Right kidney (tissue), 1 donor: ENCODE results near the gene MAPKAP1.

Source experiments
- DNase-seq: peaks from one replicate; pipeline ENCODE4 v3.0.0-alpha.2; 2016

MAPKAP1 gene

DNA sequence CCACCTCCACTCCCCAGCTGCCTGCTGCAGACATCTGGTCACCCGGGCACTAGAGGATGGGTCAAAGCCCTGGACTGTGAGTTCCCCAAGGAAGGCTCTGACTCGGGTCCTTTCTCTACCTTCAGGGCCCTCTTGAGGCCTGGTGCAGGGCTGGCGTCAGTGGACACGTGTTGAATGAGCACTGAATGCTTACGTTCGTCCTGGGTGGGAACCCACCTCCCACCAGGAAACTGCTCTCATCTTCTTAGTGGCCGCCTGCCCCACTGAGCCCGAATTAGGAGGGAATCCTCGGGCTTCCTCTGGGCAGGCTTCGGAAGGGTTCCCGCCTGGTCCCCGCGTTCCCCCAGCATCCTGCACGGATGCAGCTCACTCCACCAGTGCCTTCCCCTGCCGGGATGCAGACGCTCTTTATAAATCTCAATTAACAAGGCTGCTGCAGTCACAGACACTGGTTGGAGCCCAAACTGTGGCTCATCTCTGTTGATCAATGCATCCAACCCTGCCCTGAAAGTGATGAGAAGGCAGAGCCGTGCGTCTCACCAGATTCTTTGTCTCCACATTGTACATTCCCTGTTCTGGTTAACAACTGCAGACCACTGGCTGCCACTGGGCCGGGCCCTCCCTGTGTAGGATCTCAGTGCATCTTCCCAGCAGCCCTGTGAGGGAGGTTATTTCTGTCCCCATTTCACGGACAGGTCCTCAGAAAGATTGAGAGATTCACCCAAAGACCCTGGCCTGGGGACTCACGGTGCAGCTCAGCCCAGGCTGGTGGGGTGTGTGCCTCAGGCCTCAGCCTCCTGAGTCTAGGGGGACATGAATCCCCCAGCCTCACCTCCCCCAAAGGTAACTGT is 276.6 kb downstream of the MAPKAP1 start:
- DNase-seq = peak; percentile 9

DNA sequence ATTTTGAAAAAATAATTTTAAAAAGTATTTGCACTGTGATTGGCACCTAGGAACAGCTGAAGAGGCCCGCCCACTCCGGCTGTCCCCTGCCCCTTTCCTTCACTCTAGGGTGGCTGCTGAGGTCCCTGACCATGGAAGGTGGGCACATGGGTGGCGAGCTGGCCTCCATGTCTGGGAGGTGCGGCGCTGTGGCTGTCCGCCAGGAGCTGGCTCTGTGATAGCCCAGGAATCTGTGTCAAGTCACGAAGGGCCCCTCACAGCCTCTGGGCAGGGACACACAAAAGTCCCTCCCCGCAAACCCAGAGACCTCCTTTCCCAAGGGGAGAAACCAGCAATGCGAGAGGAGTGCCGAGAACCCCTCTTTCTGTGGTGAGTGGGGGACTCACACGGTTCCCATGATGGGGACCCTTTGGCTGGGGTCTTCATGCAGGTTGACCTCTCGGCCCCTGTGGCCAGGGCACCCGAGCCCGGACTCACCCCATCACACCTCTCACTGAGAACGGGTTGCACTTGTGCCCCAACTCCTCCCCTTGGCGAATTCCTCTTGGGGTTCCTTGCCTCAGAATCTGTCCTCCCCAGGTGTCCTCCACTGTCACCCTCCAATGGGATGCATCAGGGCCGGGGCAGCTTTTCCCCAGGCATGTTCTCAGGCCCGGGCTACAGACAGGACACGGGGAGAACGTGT is 277.4 kb downstream of the MAPKAP1 start:
- no peak for DNase-seq

DNA sequence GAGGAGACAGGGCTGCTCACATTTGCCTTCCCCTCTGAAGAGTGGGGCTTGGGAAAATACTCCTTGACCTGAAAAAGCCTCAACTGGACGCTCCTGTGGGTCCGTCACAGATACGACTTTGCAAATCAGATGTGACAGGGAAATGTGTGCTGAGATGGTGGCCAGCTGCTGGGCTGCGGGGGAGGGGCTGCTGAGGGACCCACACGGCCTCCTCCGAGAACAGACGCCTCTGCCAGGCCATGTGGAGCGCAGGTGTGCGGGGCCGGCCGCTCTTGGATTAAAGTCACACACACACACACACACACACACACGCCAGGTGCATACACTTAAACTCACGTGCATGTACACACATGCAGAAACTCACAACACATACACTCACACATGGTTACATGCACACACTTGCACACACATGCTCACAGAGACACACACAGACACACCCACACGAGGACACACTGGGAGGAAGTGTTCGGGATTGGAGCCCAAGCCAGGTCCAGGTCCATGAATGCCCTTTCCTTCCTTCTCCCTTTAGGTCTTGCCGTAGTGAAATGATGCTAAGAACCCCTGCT is 278.0 kb downstream of the MAPKAP1 start:
- DNase-seq = no peak

GRCh38 chr9:125428060-125428901 is 278.7 kb downstream of the MAPKAP1 start:
- no peak for DNase-seq

- no peak for DNase-seq
These were observed 279.5 kb downstream of the MAPKAP1 start for GRCh38 chr9:125427556-125427955.

DNA sequence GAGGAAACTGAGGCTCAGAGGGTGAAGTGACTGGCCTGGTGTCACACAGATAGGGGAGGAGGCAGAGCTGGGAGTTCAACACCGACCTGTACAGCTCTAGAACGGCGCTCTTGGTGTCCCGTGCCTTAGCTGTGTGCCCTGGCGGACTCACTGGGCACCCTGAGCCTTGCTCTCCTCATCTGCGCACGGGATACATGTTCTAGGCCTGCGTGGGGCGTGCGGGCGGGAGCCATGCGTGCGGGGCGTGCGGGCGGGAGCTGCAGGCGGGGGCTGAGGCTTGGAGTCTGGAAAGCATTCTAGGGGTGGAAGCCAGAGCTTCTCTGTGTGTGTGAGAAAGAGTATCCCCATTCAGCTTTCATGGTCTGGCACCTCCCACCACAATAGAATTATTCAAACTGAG is 280.1 kb downstream of the MAPKAP1 start:
- no peak for DNase-seq

GRCh38 chr9:125425901-125426515 is 281.0 kb downstream of the MAPKAP1 start:
- DNase-seq = no peak

GRCh38 chr9:125425170-125425897 is 281.7 kb downstream of the MAPKAP1 start:
- DNase-seq = no peak

- DNase-seq = no peak
These were observed 283.0 kb downstream of the MAPKAP1 start for GRCh38 chr9:125423964-125424363.

DNA sequence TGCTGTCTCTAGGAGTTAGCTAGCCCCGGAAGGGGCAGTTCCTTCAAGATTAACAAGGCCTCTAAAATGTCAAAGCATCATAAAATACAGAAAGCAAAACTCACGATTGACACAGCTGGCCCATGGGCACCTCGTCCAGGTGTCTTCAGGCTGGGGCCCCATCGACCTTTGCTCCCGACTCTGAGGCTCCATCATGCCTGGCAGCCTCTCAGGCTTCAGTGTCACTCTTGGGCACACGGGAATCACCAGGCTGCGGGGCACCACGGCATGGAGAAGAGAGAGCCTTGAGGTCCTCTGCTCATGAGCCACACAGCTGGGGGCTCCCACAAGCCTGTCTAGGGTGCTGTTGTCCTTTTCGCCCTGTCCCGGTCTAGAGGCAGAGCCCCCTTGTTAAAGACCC is 284.2 kb downstream of the MAPKAP1 start:
- DNase-seq = no peak

- DNase-seq = no peak
These were observed 285.3 kb downstream of the MAPKAP1 start for GRCh38 chr9:125421591-125422181.

DNA sequence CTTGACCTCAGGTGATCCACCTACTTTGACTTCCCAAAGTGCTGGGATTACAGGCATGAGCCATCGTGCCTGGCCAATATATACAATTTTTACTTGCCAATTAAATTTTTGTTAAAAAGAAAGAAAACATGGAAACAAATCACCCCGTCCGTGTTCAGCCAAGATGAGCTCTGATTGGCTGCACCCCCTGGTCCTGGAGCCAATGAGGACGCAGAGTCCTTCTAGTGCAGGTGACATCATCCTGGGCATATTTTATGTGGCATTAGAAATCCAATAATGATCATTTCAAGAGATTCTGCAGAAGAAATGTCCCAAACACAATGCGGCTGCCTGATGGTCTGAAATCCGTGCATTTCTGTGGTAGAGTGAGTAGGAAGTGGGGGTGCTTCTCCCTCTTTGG is 285.8 kb downstream of the MAPKAP1 start:
- DNase-seq = no peak

- no peak for DNase-seq
These were observed 288.6 kb downstream of the MAPKAP1 start for GRCh38 chr9:125418404-125418803.

- DNase-seq = no peak
These were observed 290.5 kb downstream of the MAPKAP1 start for GRCh38 chr9:125416517-125416916.

GRCh38 chr9:125415583-125416460 is 291.2 kb downstream of the MAPKAP1 start:
- peak; percentile 7 for DNase-seq

DNA sequence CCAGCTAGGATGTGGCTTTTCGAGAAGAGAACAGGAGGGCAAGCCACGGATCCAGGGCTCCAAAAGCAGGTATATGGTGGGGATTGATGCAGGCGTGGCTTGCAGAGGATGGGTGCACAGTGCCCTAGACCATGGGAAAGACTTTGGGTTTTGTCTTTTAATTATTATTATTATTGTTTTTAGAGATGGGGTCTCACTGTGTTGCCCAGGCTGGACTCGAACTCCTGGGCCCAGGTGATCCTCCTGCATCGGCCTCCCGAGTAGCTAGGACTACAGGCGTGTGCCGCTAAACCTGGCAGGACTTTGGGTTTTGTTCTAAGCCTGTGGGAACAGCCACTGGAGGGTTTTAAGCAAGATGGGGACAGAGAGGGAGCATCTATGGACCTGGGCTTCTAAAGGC is 293.4 kb downstream of the MAPKAP1 start:
- DNase-seq = no peak

DNA sequence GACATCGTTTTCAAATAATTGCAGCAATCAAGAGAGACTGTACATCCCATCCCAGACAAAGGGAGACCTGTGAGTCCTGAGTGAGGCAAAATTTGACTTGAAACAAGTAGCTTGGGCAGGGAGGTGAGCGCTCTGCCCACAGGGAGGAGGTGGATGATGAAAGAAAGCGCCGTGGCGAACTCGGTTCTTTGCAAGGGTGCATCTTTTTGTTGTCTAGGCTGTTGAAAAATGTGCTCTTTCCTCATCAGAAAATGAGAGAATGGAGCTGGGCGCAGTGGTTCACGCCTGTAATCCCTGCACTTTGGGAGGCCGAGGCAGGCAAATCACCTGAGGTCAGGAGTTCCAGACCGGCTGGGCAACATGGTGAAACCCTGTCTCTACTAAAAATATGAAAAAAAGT is 294.8 kb downstream of the MAPKAP1 start:
- no peak for DNase-seq

DNA sequence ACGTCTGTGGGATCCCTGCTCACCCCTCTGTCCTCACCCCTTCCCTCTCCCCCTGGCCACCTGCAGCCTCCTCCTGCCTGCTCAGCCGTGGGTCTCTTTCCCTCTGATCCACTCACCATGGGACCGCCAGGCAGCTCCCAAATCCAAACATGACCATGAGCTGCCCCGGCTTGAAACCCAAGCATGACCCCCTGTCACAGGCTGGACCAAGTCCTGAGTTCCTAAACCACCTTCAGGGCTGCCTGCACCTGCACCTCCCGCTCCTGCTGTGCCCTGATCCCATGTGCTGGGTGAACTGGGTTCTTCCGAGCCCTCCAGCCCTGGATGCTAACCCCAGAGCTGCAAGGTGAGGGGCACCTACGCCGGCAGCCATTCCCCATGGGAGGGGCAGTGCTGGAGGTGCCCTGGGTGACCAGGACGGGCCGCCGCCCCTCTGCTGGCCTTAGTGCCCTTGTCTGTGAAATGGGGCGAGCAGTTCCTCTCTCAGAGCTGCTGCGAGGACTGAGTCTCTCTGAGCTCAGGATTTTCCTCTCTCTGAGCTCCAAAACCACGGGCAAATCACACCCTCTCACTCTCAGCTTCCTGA is 295.7 kb downstream of the MAPKAP1 start:
- no peak for DNase-seq

- DNase-seq = no peak
These were observed 296.5 kb downstream of the MAPKAP1 start for GRCh38 chr9:125410522-125410894.
